OCI-LY1 (cell line): ENCODE results near the gene CREM.

Experiments used
- H2AFZ ChIP-seq: fragments of 200-600 bp; sonication (generic), shearing (Covaris generic); 2 replicates; pipeline ENCODE4 v1.6.0; 2014; ENCODE audit warnings: antibody characterized with exemption, mild to moderate bottlenecking, low read length
- H3F3A ChIP-seq: fragments of 200-600 bp; sonication (generic), shearing (Covaris generic); 2 replicates; pipeline ENCODE4 v1.6.0; 2014; ENCODE audit warnings: mild to moderate bottlenecking, antibody characterized with exemption, low read length, moderate library complexity; ENCODE audit not compliant: insufficient read depth
- H3K27ac ChIP-seq: fragments of 200-600 bp; sonication (generic); 2 replicates; pipeline ENCODE4 v1.5.1; 2014; ENCODE audit warnings: low read length, mixed run types, mild to moderate bottlenecking, low read depth; ENCODE audit not compliant: poor library complexity, severe bottlenecking
- H3K27me3 ChIP-seq: fragments of 200-600 bp; sonication (generic); 2 replicates; pipeline ENCODE4 v1.6.0; 2014; ENCODE audit warnings: antibody characterized with exemption, mild to moderate bottlenecking, low read length, moderate library complexity; ENCODE audit not compliant: insufficient read depth
- H3K36me3 ChIP-seq: fragments of 200-600 bp; sonication (generic); 2 replicates; pipeline ENCODE4 v1.6.1; 2014; ENCODE audit warnings: mild to moderate bottlenecking, antibody characterized with exemption, low read length, moderate library complexity, mixed read lengths; ENCODE audit not compliant: insufficient read depth
- H3K4me1 ChIP-seq: fragments of 200-600 bp; sonication (generic); 2 replicates; pipeline ENCODE4 v1.5.1; 2014; ENCODE audit warnings: mild to moderate bottlenecking, low read length, moderate library complexity; ENCODE audit not compliant: insufficient read depth, severe bottlenecking
- H3K4me2 ChIP-seq: fragments of 200-600 bp; sonication (generic), shearing (Covaris generic); 2 replicates; pipeline ENCODE4 v1.6.1; 2014; ENCODE audit warnings: low read length
- H3K4me3 ChIP-seq: fragments of 200-600 bp; sonication (generic); 2 replicates; pipeline ENCODE4 v1.5.1; 2014; ENCODE audit warnings: low read length, low read depth, mild to moderate bottlenecking, mixed read lengths; ENCODE audit not compliant: poor library complexity, severe bottlenecking
- H3K79me2 ChIP-seq: fragments of 200-600 bp; shearing (Covaris generic); 2 replicates; pipeline ENCODE4 v1.6.1; 2016; ENCODE audit warnings: mixed run types, low read length, mixed read lengths; ENCODE audit not compliant: insufficient read depth
- H3K9ac ChIP-seq: fragments of 200-600 bp; sonication (generic), shearing (Covaris generic); 2 replicates; pipeline ENCODE4 v1.6.1; 2014; ENCODE audit warnings: mild to moderate bottlenecking, low read length, mixed read lengths
- H3K9me2 ChIP-seq: fragments of 200-600 bp; sonication (generic), shearing (Covaris generic); 2 replicates; pipeline ENCODE4 v1.6.1; 2014; ENCODE audit warnings: low read depth, mild to moderate bottlenecking, low read length, mixed read lengths
- H3K9me3 ChIP-seq: fragments of 200-600 bp; shearing (Covaris generic); 2 replicates; pipeline ENCODE4 v1.6.1; 2014; ENCODE audit warnings: low read length, mixed read lengths
- H4K20me1 ChIP-seq: fragments of 200-600 bp; sonication (generic), shearing (Covaris generic); 2 replicates; pipeline ENCODE4 v1.6.0; 2016; ENCODE audit warnings: mild to moderate bottlenecking, low read length; ENCODE audit not compliant: insufficient read depth
- CTCF ChIP-seq: fragments of 200-600 bp; sonication (generic), shearing (Covaris generic); IDR thresholded peaks from 2 replicates; pipeline ENCODE4 v1.5.1; 2017; ENCODE audit warnings: mild to moderate bottlenecking, antibody characterized with exemption, low read length, moderate library complexity, mixed read lengths
- EZH2 ChIP-seq: fragments of 200-600 bp; sonication (generic), shearing (Covaris generic); IDR thresholded peaks from 2 replicates; pipeline ENCODE4 v1.8.0; 2017; ENCODE audit warnings: borderline replicate concordance, mixed run types, mild to moderate bottlenecking, antibody characterized with exemption, low read length, moderate library complexity, mixed read lengths

Gene CREM

DNA sequence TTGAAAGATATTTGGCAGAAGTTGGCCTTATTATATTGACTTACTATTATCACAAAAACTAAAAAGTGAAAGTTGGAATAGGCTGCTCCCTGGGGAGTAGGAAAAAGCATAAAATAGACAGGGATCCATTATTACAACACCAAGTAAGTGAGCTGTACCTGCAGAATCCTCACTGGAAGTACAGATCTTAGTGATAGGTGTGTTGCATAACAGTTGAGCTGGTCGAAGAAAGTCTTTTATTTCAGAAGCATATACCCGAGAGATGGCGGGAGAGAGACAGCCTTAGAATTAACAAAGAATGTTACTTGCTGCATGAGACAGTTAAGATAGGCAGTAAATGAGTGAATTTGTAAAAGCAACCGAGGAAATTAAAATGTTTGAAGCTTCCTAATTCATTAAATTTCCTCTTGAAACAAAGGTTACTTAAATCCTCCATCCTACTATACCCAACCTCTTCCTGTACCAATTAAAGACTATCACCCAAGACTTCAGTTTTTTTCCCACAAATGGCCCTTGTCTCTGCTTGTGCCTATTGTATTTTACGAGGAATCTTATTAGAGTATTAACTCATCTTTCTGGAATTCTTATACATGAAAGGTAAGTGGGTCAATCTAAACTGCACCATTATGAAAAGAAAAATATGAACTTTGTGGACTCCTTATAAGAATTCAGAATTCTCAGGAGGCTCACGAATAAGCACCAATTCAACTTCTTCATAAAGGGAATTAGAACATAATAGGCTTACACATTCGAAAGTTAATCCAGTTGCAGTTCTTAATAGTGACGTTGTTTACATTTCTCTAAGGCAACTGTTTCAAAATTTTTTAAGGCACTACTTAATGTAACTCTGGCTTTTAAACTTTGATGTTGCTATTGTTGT, 56.2 kb downstream of the CREM start:
- H3K27me3 ChIP-seq = no peaks in the 10 kb centered on the region
- no peak overlapping the region for H3K4me2 ChIP-seq
- no peak for TF ChIP-seq EZH2
- H3K9me3 ChIP-seq = no peaks in the 10 kb centered on the region
- H3K36me3 ChIP-seq = no peaks in the 10 kb centered on the region
- no peaks in the 10 kb centered on the region for H3K79me2 ChIP-seq
- H2AFZ ChIP-seq = no peak overlapping the region
- H3K9ac ChIP-seq = no peak overlapping the region
- H3K9me2 ChIP-seq = no peaks in the 10 kb centered on the region
- peaks cover 9% of the 10 kb centered on the region for H3K4me1 ChIP-seq
- 0 out of 2 replicates have a peak, but pooled peaks cover 4% of the 10 kb centered on the region for H3F3A ChIP-seq
- H3K4me3 ChIP-seq = no peak overlapping the region
- H4K20me1 ChIP-seq = no peaks in the 10 kb centered on the region
- H3K27ac ChIP-seq = no peak overlapping the region

DNA sequence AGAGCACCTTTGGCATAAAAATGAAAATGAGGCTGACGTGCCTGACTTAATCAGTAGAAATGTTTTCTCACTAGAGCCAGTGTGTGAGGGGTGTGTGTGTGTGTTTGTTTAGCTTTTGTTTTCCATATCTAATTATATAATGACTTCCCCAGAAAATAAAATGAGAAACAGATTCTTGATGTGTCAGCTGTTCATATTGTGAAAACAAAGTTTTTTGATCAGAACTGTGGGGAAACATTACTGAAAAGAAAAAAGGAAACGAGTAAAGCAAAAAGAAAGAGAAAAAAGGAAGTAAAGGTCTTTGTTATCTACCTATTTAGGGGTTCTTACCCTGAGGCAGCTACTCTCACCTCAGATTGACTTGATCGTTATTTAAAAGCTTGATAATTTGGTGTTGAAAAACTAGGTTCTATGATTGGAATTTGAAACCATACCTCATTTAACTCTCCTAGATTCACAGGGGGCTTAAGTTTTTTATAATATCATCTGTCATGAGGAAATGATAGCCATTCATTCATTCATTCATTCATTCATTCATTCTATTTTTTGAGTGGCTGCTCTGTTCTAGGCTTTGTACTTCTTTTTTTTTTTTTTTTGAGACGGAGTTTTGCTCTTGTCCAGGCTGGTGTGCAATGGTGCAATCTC, 58.0 kb downstream of the CREM start:
- no peak overlapping the region for H3K4me2 ChIP-seq

DNA sequence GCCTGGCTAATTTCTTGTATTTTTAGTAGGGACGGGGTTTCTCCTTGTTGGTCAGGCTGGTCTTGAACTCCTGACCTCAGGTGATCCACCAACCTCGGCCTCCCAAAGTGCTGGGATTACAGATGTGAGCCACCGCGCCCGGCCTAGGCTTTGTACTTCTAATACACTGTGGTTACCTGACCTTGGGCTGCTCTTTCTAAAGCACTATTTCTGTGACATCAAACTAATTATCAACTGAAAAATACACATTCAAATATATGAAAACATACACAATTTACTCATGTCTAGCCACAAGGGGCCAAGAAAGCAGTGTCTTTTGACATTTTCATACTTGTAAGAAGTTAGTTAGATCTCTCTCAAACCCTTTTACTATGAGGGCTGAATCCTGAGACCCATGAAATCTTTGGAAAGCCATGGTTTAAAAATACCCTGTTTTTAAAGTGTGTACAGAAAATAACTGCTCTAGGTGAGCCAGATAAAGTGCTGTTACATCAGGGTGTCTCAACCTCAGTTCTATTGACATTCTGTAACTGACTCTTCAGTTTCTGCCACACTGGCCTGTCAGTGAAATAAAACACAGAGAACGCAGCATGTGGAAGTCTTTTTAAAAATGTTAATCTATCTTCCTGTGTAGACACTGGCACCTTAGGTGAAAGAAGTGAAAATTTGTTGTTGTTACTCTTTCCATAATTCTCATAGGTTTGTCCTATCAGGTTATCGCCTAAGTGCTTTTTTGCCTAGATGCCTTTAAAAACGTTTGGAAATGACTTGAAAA, 58.8 kb downstream of the CREM start:
- Histone ChIP-seq H3K27me3 (no peaks in the 10 kb centered on the region), H3K79me2 (no peaks in the 10 kb centered on the region), H3F3A (0 out of 2 replicates have a peak, but pooled peaks cover 4% of the 10 kb centered on the region), H2AFZ (no peak overlapping the region), H4K20me1 (no peaks in the 10 kb centered on the region), H3K4me3 (no peak overlapping the region), H3K4me1 (peaks cover 9% of the 10 kb centered on the region), H3K9ac (no peak overlapping the region), H3K36me3 (no peaks in the 10 kb centered on the region), H3K9me3 (no peaks in the 10 kb centered on the region), H3K4me2 (no peak overlapping the region), H3K27ac (no peak overlapping the region), H3K9me2 (no peaks in the 10 kb centered on the region)
- no peak for TF ChIP-seq EZH2
- no peak for TF ChIP-seq CTCF

More for the DNA sequence above, 58.0 kb downstream of the CREM start:
- Histone ChIP-seq H3K36me3 (no peaks in the 10 kb centered on the region), H2AFZ (no peak overlapping the region), H3K4me1 (peaks cover 9% of the 10 kb centered on the region), H3K27me3 (no peaks in the 10 kb centered on the region), H4K20me1 (no peaks in the 10 kb centered on the region), H3K9me3 (no peaks in the 10 kb centered on the region), H3K9me2 (no peaks in the 10 kb centered on the region), H3K9ac (no peak overlapping the region), H3F3A (0 out of 2 replicates have a peak, but pooled peaks cover 4% of the 10 kb centered on the region), H3K4me3 (no peak overlapping the region), H3K27ac (no peak overlapping the region), H3K79me2 (no peaks in the 10 kb centered on the region)
- no peak for TF ChIP-seq CTCF
- TF ChIP-seq EZH2 = no peak
